H1 (cell line): ENCODE measurements around the gene WFDC1. TPM values are rescaled to one million over a fixed set of nuclear protein-coding genes. Genes with fewer than 3 reads are reported as not detected.

ENCODE experiments used
- CTCF ChIA-PET: fragments of 300-600 bp; sonication (Branson Sonifier 250); formaldehyde crosslinking; loops from one replicate; lab custom pipeline; 2021; ENCODE audit not compliant: partially characterized antibody; lab: Charles Lee
- POLR2A ChIA-PET: fragments of 300-600 bp; sonication (Branson Sonifier 250); formaldehyde crosslinking; loops from one replicate; lab custom pipeline; 2021; ENCODE audit warnings: inconsistent platforms; ENCODE audit not compliant: partially characterized antibody; lab: Charles Lee
- DNase-seq, 2 experiments: peaks; one replicate each; pipeline versions ENCODE4 v3.0.0 to v3.0.0-alpha.2; 2010 to 2022; ENCODE audit warnings: low spot score in 2 of 2, low read depth in 1 of 2, mixed read lengths in 1 of 2
- FAIRE-seq: peaks from 2 replicates; lab custom pipeline; 2011; peaks lifted over from hg19 to GRCh38; lab: Jason Lieb, UNC
- H2AFZ ChIP-seq: 2 replicates; pipeline ENCODE4 v1.8.1; 2012; ENCODE audit warnings: low read length, inconsistent platforms
- H2AK5ac ChIP-seq: 2 replicates; pipeline ENCODE4 v1.6.1; 2013; ENCODE audit warnings: low read depth, low read length
- H2BK120ac ChIP-seq: replicated peaks from 2 replicates; pipeline ENCODE3; 2013; ENCODE audit warnings: low read depth, low read length, inconsistent platforms
- H2BK12ac ChIP-seq: 2 replicates; pipeline ENCODE4 v1.6.1; 2013; ENCODE audit warnings: low read depth, low read length
- H2BK15ac ChIP-seq: 2 replicates; pipeline ENCODE4 v1.6.1; 2013; ENCODE audit warnings: low read length
- H2BK20ac ChIP-seq: 2 replicates; pipeline ENCODE4 v1.6.1; 2013; ENCODE audit warnings: low read length
- H2BK5ac ChIP-seq: 2 replicates; pipeline ENCODE4 v1.6.1; 2013; ENCODE audit warnings: low read depth, low read length
- H3K14ac ChIP-seq: 2 replicates; pipeline ENCODE4 v1.6.1; 2013; ENCODE audit warnings: inconsistent platforms; ENCODE audit not compliant: insufficient read length
- H3K18ac ChIP-seq: 2 replicates; pipeline ENCODE4 v1.6.1; 2013; ENCODE audit warnings: low read length; ENCODE audit errors: extremely low read depth
- H3K23ac ChIP-seq: 2 replicates; pipeline ENCODE4 v1.6.1; 2013; ENCODE audit warnings: inconsistent platforms; ENCODE audit not compliant: insufficient read length
- H3K23me2 ChIP-seq: 2 replicates; pipeline ENCODE4 v1.6.1; 2013; ENCODE audit warnings: low read depth, low read length
- H3K27ac ChIP-seq: 2 replicates; pipeline ENCODE4 v1.6.1; 2011; ENCODE audit warnings: low read depth, low read length, inconsistent platforms
- H3K27me3 ChIP-seq, 4 experiments: replicated peaks in 1 of 4; 1 replicate in 1 of 4; 2 replicates in 3 of 4; pipeline versions ENCODE4 v1.6.1 to v1.8.1; 2011 to 2013; ENCODE audit warnings: low read length in 3 of 4, mild to moderate bottlenecking in 3 of 4, inconsistent platforms in 2 of 4, mixed read lengths in 2 of 4, moderate library complexity in 1 of 4; ENCODE audit not compliant: control insufficient read depth in 3 of 4, insufficient read depth in 3 of 4; ENCODE audit errors: extremely low read depth in 1 of 4
- H3K36me3 ChIP-seq, 4 experiments: 2 replicates each; pipeline versions ENCODE4 v1.6.1 to v1.8.1; 2011 to 2013; ENCODE audit warnings: mild to moderate bottlenecking in 4 of 4, low read length in 3 of 4, moderate library complexity in 2 of 4, control low read depth in 1 of 4, inconsistent platforms in 1 of 4; ENCODE audit not compliant: insufficient read depth in 4 of 4, control insufficient read depth in 2 of 4
- H3K4ac ChIP-seq: replicated peaks from 2 replicates; pipeline ENCODE3; 2013; ENCODE audit warnings: low read length, low read depth, mixed read lengths, inconsistent platforms; ENCODE audit not compliant: insufficient read length
- H3K4me1 ChIP-seq, 4 experiments: replicated peaks in 1 of 4; 1 replicate in 1 of 4; 2 replicates in 3 of 4; pipeline versions ENCODE4 v1.6.1 to v1.8.1; 2011 to 2013; ENCODE audit warnings: low read length in 3 of 4, inconsistent platforms in 2 of 4, mixed read lengths in 1 of 4; ENCODE audit not compliant: insufficient read depth in 4 of 4, control insufficient read depth in 3 of 4
- H3K4me2 ChIP-seq, 2 experiments: 2 replicates each; pipeline versions ENCODE4 v1.6.1 to v1.8.1; 2011 to 2013; ENCODE audit warnings: low read depth in 2 of 2, low read length in 2 of 2, control low read depth in 1 of 2, inconsistent platforms in 1 of 2, mild to moderate bottlenecking in 1 of 2; ENCODE audit not compliant: insufficient read depth in 1 of 2
- H3K4me3 ChIP-seq, 4 experiments: fragments of 200-600, 300-600 bp in 1 of 4; sonication (generic), shearing (Covaris generic), sonication (Bioruptor Twin) in 1 of 4; 2 replicates each; pipeline versions ENCODE4 v1.5.1 to v1.8.1; 2011 to 2016; ENCODE audit warnings: low read length in 4 of 4, low read depth in 3 of 4, control low read depth in 2 of 4, inconsistent platforms in 2 of 4, mild to moderate bottlenecking in 2 of 4, mixed read lengths in 1 of 4, moderate library complexity in 1 of 4; ENCODE audit not compliant: insufficient read depth in 2 of 4; ENCODE audit errors: extremely low read depth in 1 of 4
- H3K56ac ChIP-seq: replicated peaks from 2 replicates; pipeline ENCODE3; 2013; ENCODE audit warnings: low read depth, mild to moderate bottlenecking, mixed read lengths, low read length, inconsistent platforms; ENCODE audit not compliant: insufficient read length
- H3K79me1 ChIP-seq: 2 replicates; pipeline ENCODE4 v1.6.1; 2013; ENCODE audit warnings: low read depth, low read length, control low read depth
- H3K79me2 ChIP-seq, 2 experiments: 2 replicates each; pipeline versions ENCODE4 v1.6.1 to v1.8.1; 2012 to 2013; ENCODE audit warnings: low read length in 2 of 2, mild to moderate bottlenecking in 2 of 2, inconsistent platforms in 1 of 2; ENCODE audit not compliant: insufficient read depth in 2 of 2, control insufficient read depth in 1 of 2
- H3K9ac ChIP-seq, 4 experiments: replicated peaks in 1 of 4; 1 replicate in 1 of 4; 2 replicates in 3 of 4; pipeline versions ENCODE4 v1.6.1 to v1.8.1; 2011 to 2013; ENCODE audit warnings: low read depth in 3 of 4, low read length in 3 of 4, control low read depth in 2 of 4, mild to moderate bottlenecking in 2 of 4, moderate library complexity in 2 of 4, inconsistent platforms in 1 of 4; ENCODE audit errors: extremely low read depth in 1 of 4
- H3K9me3 ChIP-seq, 2 experiments: 2 replicates each; pipeline versions ENCODE4 v1.6.1 to v1.8.1; 2012 to 2013; ENCODE audit warnings: mild to moderate bottlenecking in 2 of 2, moderate library complexity in 2 of 2, control low read depth in 1 of 2, inconsistent platforms in 1 of 2, low read depth in 1 of 2, low read length in 1 of 2, mixed read lengths in 1 of 2; ENCODE audit not compliant: insufficient read depth in 2 of 2
- H4K20me1 ChIP-seq, 2 experiments: replicated peaks in 1 of 2; 2 replicates each; pipeline versions ENCODE3 to v1.8.1; 2011 to 2013; ENCODE audit warnings: inconsistent platforms in 2 of 2, low read length in 2 of 2, mild to moderate bottlenecking in 1 of 2; ENCODE audit not compliant: insufficient read depth in 2 of 2, control insufficient read depth in 1 of 2
- H4K5ac ChIP-seq: 2 replicates; pipeline ENCODE4 v1.6.1; 2013; ENCODE audit warnings: low read length, low read depth, mixed read lengths, inconsistent platforms; ENCODE audit not compliant: insufficient read length
- H4K8ac ChIP-seq: 2 replicates; pipeline ENCODE4 v1.8.0; 2013; ENCODE audit warnings: mild to moderate bottlenecking, moderate library complexity, low read length, inconsistent platforms; ENCODE audit not compliant: insufficient read depth; ENCODE audit errors: extremely low read depth
- H4K91ac ChIP-seq: replicated peaks from 2 replicates; pipeline ENCODE3; 2013; ENCODE audit warnings: low read length, mixed read lengths, inconsistent platforms; ENCODE audit not compliant: insufficient read length
- BACH1 ChIP-seq: IDR thresholded peaks from 2 replicates; pipeline ENCODE4 v1.6.1; 2012; ENCODE audit warnings: low read length, improper control_type of control experiment
- CHD1 ChIP-seq: IDR thresholded peaks from 2 replicates; pipeline ENCODE4 v1.6.1; 2012; ENCODE audit warnings: low read depth, low read length, improper control_type of control experiment
- CTBP2 ChIP-seq: IDR thresholded peaks from 2 replicates; pipeline ENCODE4 v1.7.0; 2011; ENCODE audit warnings: borderline replicate concordance, mild to moderate bottlenecking, moderate library complexity, mixed read lengths, low read length; ENCODE audit not compliant: insufficient read depth, insufficient read length
- EP300 ChIP-seq, 2 experiments: IDR thresholded peaks; 1 replicate in 1 of 2; 2 replicates in 1 of 2; pipeline ENCODE4 v1.6.1; 2011 to 2012; ENCODE audit warnings: low read depth in 2 of 2, low read length in 2 of 2, mild to moderate bottlenecking in 2 of 2, borderline replicate concordance in 1 of 2, inconsistent platforms in 1 of 2, moderate library complexity in 1 of 2
- RBBP5 ChIP-seq: IDR thresholded peaks from 2 replicates; pipeline ENCODE4 v1.7.1; 2012; ENCODE audit warnings: low read depth, mild to moderate bottlenecking, inconsistent platforms, low read length, moderate library complexity, borderline replicate concordance
- RFX5 ChIP-seq: IDR thresholded peaks from 2 replicates; pipeline ENCODE4 v1.6.1; 2011; ENCODE audit warnings: low read depth, low read length, improper control_type of control experiment, borderline replicate concordance
- SAP30 ChIP-seq: fragments of 300-600 bp; sonication (generic); IDR thresholded peaks from 2 replicates; pipeline ENCODE4 v1.7.1; 2012; ENCODE audit warnings: low read length, moderate library complexity, mild to moderate bottlenecking, inconsistent platforms; ENCODE audit not compliant: insufficient read depth, insufficient replicate concordance
- SP2 ChIP-seq: IDR thresholded peaks from 2 replicates; pipeline ENCODE4 v1.6.1; 2012; ENCODE audit warnings: mild to moderate bottlenecking, low read length, inconsistent platforms
- SRF ChIP-seq: IDR thresholded peaks from 2 replicates; pipeline ENCODE4 v1.6.1; 2011; ENCODE audit warnings: mild to moderate bottlenecking, low read depth, low read length, moderate library complexity
- TAF7 ChIP-seq: optimal IDR thresholded peaks from 2 replicates; pipeline ENCODE3; 2011; ENCODE audit warnings: low read depth, mild to moderate bottlenecking, inconsistent platforms, low read length, moderate library complexity, borderline replicate concordance
- TCF12 ChIP-seq: IDR thresholded peaks from 2 replicates; pipeline ENCODE4 v1.6.1; 2011; ENCODE audit warnings: low read depth, mild to moderate bottlenecking, low read length
- TEAD4 ChIP-seq: IDR thresholded peaks from 2 replicates; pipeline ENCODE4 v1.6.1; 2012; ENCODE audit warnings: low read depth, low read length, inconsistent platforms, mixed read lengths
- WGBS, 2 experiments: shearing (Covaris generic) in 1 of 2; methylation state at CpG; one replicate each; pipeline versions ENCODE4 v1.1.6 to v1.1.7; 2013 to 2015; ENCODE audit warnings: low lambda C conversion rate in 2 of 2, mixed read lengths in 2 of 2, inconsistent platforms in 1 of 2, low coverage in 1 of 2, missing lambda C conversion rate in 1 of 2; ENCODE audit not compliant: insufficient replicate concordance in 2 of 2, insufficient coverage in 1 of 2, insufficient read length in 1 of 2; ENCODE audit errors: extremely low coverage in 1 of 2, missing lambda C conversion rate in 1 of 2; 5-methylcytosine and 5-hydroxymethylcytosine counted together
- polyA plus RNA-seq, 7 experiments: library from polyadenylated mRNA; depleted of rRNA in 3 of 7; stranded (reverse) in 5 of 7; unstranded in 2 of 7; fragments of >200 nt in 5 of 7; fragments of 200-250 nt in 2 of 7; gene quantifications; 1 replicate in 5 of 7; 2 replicates in 1 of 7; 4 replicates in 1 of 7; pipeline versions ENCODE4 v1.2.1 to v1.2.3, GENCODE V29; 2011 to 2013; ENCODE audit warnings: missing spikeins in 2 of 7, mixed read lengths in 2 of 7
- total RNA-seq: library from RNA; stranded (reverse); fragmentation: NEBNext Ultra II Directional; extraction: Animal tissue kit (Norgen Biotek cat#: 25700); gene quantifications from 2 replicates; pipeline ENCODE4 v1.2.1, GENCODE V29; 2021

Gene WFDC1
- total and polyA plus RNA-seq, 2 of the 8 experiments (the other 6 are each of a cell fraction or from before 2014, with no cell fraction given): 0.70 to 1.1 TPM

- no peak overlapping the region for H3K27ac ChIP-seq
- H2BK15ac ChIP-seq: no peak overlapping the region
- H3K14ac ChIP-seq: no peak overlapping the region
- no peak overlapping the region for H3K4ac ChIP-seq
- no peak overlapping the region for H3K18ac ChIP-seq
- no peak overlapping the region for H3K4me2 ChIP-seq
- no peak overlapping the region for H3K4me3 ChIP-seq
- no peak overlapping the region for H3K56ac ChIP-seq
- H3K4me1 ChIP-seq: no peaks in the 10 kb centered on the region
- no peak overlapping the region for H3K23ac ChIP-seq
- H2AK5ac ChIP-seq: no peak overlapping the region
- FAIRE-seq (no peak), DNase-seq (no peak)
- no peak overlapping the region for H2BK5ac ChIP-seq
- H2BK12ac ChIP-seq: no peak overlapping the region
- no peak overlapping the region for H4K8ac ChIP-seq
- no peaks in the 10 kb centered on the region for H4K20me1 ChIP-seq
- H3K9ac ChIP-seq: no peak overlapping the region
- no peaks in the 10 kb centered on the region for H3K36me3 ChIP-seq
- peaks cover 4 to 5% of the 10 kb centered on the region in 2 experiments; a peak in 1 of 4 replicates for H3K9me3 ChIP-seq
- CTCF ChIA-PET: interaction anchor here (1.2 to 2.6 kb wide), 5 partner anchors 10 to 83 kb away, joined by 3 to 9 read pairs (median 3); no protein-coding TSS in a partner anchor
- no peak overlapping the region for H4K91ac ChIP-seq
- POLR2A ChIA-PET: no interaction called here
- H2BK120ac ChIP-seq: no peak overlapping the region
- no peaks in the 10 kb centered on the region for H3K79me1 ChIP-seq
- WGBS, 2 experiments: 93% methylated on average over 11 of the region's 11 CpGs; no CpG with 5 or more reads in 1 of the 2 experiments
- no peaks in the 10 kb centered on the region; the same call in 1 of the 2 replicates for H3K23me2 ChIP-seq
- H3K79me2 ChIP-seq: no peaks in the 10 kb centered on the region; a peak in 1 of 4 replicates
- no peak overlapping the region for H2AFZ ChIP-seq
- 0 out of 7 replicates have a peak, but pooled peaks cover 0 to 3% (median 0%) of the 10 kb centered on the region in 4 experiments for H3K27me3 ChIP-seq
- no peak overlapping the region for H4K5ac ChIP-seq
- no peak overlapping the region for H2BK20ac ChIP-seq
- no peak for TF ChIP-seq TAF7
- TF ChIP-seq TEAD4: no peak
- TF ChIP-seq TCF12: no peak
- no peak for TF ChIP-seq EP300 (IDR thresholded peaks at IDR 0.05; ENCODE audit: borderline replicate concordance in 1 of 2, low read depth in 2 of 2, low read length in 2 of 2)
- TF ChIP-seq BACH1: no peak
- no peak for TF ChIP-seq RBBP5
- no peak for TF ChIP-seq RFX5
- TF ChIP-seq SAP30: no peak
- no peak for TF ChIP-seq SRF
- TF ChIP-seq CTBP2: no peak
- no peak for TF ChIP-seq SP2
- no peak for TF ChIP-seq CHD1
Measured at GRCh38 chr16:84258266-84258665, 36.4 kb upstream of the WFDC1 start.
